Adipocyte (in vitro differentiated cells): Measurements from ENCODE around the gene NOS1AP.

Source experiments
- DNase-seq: peaks from one replicate; pipeline ENCODE4 v3.0.0-alpha.2; 2015; ENCODE audit warnings: low read depth
- H3K27me3 ChIP-seq: replicated peaks from 2 replicates; pipeline ENCODE4 v1.7.0; 2013; ENCODE audit warnings: mild to moderate bottlenecking, low read length, moderate library complexity; ENCODE audit not compliant: control insufficient read depth, insufficient read depth
- H3K36me3 ChIP-seq: 2 replicates; pipeline ENCODE4 v1.7.0; 2013; ENCODE audit warnings: low read length, mild to moderate bottlenecking, moderate library complexity; ENCODE audit not compliant: control insufficient read depth, insufficient read depth, severe bottlenecking
- H3K4me1 ChIP-seq: 2 replicates; pipeline ENCODE4 v1.7.0; 2013; ENCODE audit warnings: mild to moderate bottlenecking, low read length, moderate library complexity; ENCODE audit not compliant: control insufficient read depth, insufficient read depth
- H3K4me3 ChIP-seq: 2 replicates; pipeline ENCODE4 v1.7.0; 2013; ENCODE audit warnings: mild to moderate bottlenecking, low read length, moderate library complexity
- H3K9ac ChIP-seq: 2 replicates; pipeline ENCODE4 v1.7.0; 2013; ENCODE audit warnings: mild to moderate bottlenecking, low read length, moderate library complexity
- H3K9me3 ChIP-seq: 2 replicates; pipeline ENCODE4 v1.7.0; 2013; ENCODE audit warnings: mild to moderate bottlenecking, low read length, moderate library complexity; ENCODE audit not compliant: control insufficient read depth

Gene NOS1AP

GRCh38 chr1:162383516-162383915, 314.0 kb downstream of the NOS1AP start:
- Histone ChIP-seq H3K4me1 (peaks cover 9% of the 10 kb centered on the region), H3K36me3 (no peaks in the 10 kb centered on the region), H3K27me3 (no peaks in the 10 kb centered on the region), H3K9ac (no peak overlapping the region), H3K4me3 (no peak overlapping the region), H3K9me3 (no peaks in the 10 kb centered on the region)
- no peak for DNase-seq

- H3K4me1 ChIP-seq = peaks cover 15% of the 10 kb centered on the region
- DNase-seq = no peak
Observed at GRCh38 chr1:162384116-162384515, 314.6 kb downstream of the NOS1AP start.

GRCh38 chr1:162384601-162385279, 315.2 kb downstream of the NOS1AP start:
- DNase-seq = no peak
- Histone ChIP-seq H3K36me3 (no peaks in the 10 kb centered on the region), H3K4me3 (no peak overlapping the region), H3K4me1 (peaks cover 21% of the 10 kb centered on the region), H3K27me3 (no peaks in the 10 kb centered on the region), H3K9ac (no peak overlapping the region), H3K9me3 (no peaks in the 10 kb centered on the region)

More at GRCh38 chr1:162384116-162384515, 314.6 kb downstream of the NOS1AP start:
- H3K4me3 ChIP-seq = no peak overlapping the region
- no peaks in the 10 kb centered on the region for H3K9me3 ChIP-seq
- H3K36me3 ChIP-seq = no peaks in the 10 kb centered on the region
- H3K27me3 ChIP-seq = no peaks in the 10 kb centered on the region
- H3K9ac ChIP-seq = no peak overlapping the region

- DNase-seq = no peak
- Histone ChIP-seq H3K4me3 (no peak overlapping the region), H3K9me3 (no peaks in the 10 kb centered on the region), H3K27me3 (no peaks in the 10 kb centered on the region), H3K9ac (no peak overlapping the region), H3K36me3 (no peaks in the 10 kb centered on the region), H3K4me1 (peaks cover 23% of the 10 kb centered on the region)
Observed at GRCh38 chr1:162385280-162385623, 315.8 kb downstream of the NOS1AP start.

GRCh38 chr1:162385702-162386101, 316.2 kb downstream of the NOS1AP start:
- Histone ChIP-seq H3K27me3 (no peaks in the 10 kb centered on the region), H3K4me3 (no peak overlapping the region), H3K4me1 (peaks cover 23% of the 10 kb centered on the region), H3K36me3 (no peaks in the 10 kb centered on the region), H3K9ac (no peak overlapping the region), H3K9me3 (no peaks in the 10 kb centered on the region)
- no peak for DNase-seq

GRCh38 chr1:162386292-162387225, 317.1 kb downstream of the NOS1AP start:
- Histone ChIP-seq H3K4me3 (no peak overlapping the region), H3K27me3 (no peaks in the 10 kb centered on the region), H3K9me3 (no peaks in the 10 kb centered on the region), H3K4me1 (peaks cover 26% of the 10 kb centered on the region), H3K36me3 (no peaks in the 10 kb centered on the region), H3K9ac (no peak overlapping the region)
- DNase-seq = no peak

GRCh38 chr1:162387226-162388082, 318.0 kb downstream of the NOS1AP start:
- no peak overlapping the region for H3K9ac ChIP-seq
- DNase-seq = no peak
- H3K4me1 ChIP-seq = peaks cover 32% of the 10 kb centered on the region

GRCh38 chr1:162388083-162388594, 318.6 kb downstream of the NOS1AP start:
- Histone ChIP-seq H3K9me3 (no peaks in the 10 kb centered on the region), H3K9ac (no peak overlapping the region), H3K27me3 (no peaks in the 10 kb centered on the region), H3K4me1 (peaks cover 38% of the 10 kb centered on the region), H3K4me3 (no peak overlapping the region), H3K36me3 (no peaks in the 10 kb centered on the region)
- no peak for DNase-seq

More at GRCh38 chr1:162387226-162388082, 318.0 kb downstream of the NOS1AP start:
- H3K4me3 ChIP-seq = no peak overlapping the region
- H3K27me3 ChIP-seq = no peaks in the 10 kb centered on the region
- no peaks in the 10 kb centered on the region for H3K9me3 ChIP-seq
- no peaks in the 10 kb centered on the region for H3K36me3 ChIP-seq

GRCh38 chr1:162388615-162389014, 319.1 kb downstream of the NOS1AP start:
- peak; percentile 42 for DNase-seq
- no peaks in the 10 kb centered on the region for H3K27me3 ChIP-seq
- no peak overlapping the region for H3K4me3 ChIP-seq
- H3K4me1 ChIP-seq = peaks cover 39% of the 10 kb centered on the region
- H3K9ac ChIP-seq = no peak overlapping the region
- no peaks in the 10 kb centered on the region for H3K9me3 ChIP-seq
- H3K36me3 ChIP-seq = no peaks in the 10 kb centered on the region

- Histone ChIP-seq H3K27me3 (no peaks in the 10 kb centered on the region), H3K9ac (no peak overlapping the region), H3K4me1 (peaks cover 39% of the 10 kb centered on the region), H3K4me3 (no peak overlapping the region), H3K36me3 (no peaks in the 10 kb centered on the region), H3K9me3 (no peaks in the 10 kb centered on the region)
- DNase-seq = peak; percentile 47
Observed at GRCh38 chr1:162389021-162389818, 319.7 kb downstream of the NOS1AP start.
